GM19238 (cell line): ENCODE data around the gene BCL2L1.
"Not testable (repeated sequence)": the region's sequence is repeated elsewhere in the genome, so short reads cannot be mapped to it uniquely, and the experiment has no call there.

Source experiments
- DNase-seq: peaks from one replicate; pipeline ENCODE4 v3.0.0; 2011; ENCODE audit warnings: low spot score; ENCODE audit not compliant: insufficient read length

Gene BCL2L1

DNA sequence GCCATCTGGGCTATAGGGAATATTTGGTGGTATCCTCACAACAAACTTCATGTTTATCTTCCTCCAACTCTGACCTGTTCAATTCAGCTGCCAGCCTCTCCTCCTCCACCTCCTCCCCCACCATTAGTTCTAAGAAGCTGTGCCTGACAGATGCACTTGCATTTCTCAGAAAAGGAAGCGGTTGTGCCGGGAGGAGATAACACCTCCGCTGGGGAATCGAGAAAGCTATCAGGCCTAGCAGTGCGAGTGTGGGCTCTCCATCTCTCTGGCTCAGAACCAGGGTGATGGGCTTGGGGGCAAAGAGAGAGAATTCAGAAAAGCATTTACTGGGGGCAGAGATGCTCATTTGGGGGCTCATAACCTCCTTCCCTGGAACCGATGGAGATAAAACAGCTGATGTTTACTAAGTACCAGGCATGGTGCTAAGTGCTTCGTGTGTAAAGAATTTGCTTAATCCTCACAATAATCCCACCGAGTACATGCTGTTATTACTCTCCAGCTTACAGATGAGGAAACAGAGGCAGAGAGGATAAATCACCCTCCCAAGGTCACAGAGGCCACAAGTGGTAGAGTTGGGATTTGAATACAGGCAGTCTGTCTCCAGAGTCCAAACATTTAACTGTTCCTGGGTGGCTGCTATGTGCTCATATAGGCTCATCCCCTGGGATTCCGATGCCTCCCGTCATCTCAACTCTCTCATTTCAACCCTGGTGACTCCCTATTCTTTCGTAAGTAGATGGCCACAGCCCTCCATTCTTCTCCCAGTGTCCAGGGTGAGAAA, 46.6 kb downstream of the BCL2L1 start:
- no peak for DNase-seq

DNA sequence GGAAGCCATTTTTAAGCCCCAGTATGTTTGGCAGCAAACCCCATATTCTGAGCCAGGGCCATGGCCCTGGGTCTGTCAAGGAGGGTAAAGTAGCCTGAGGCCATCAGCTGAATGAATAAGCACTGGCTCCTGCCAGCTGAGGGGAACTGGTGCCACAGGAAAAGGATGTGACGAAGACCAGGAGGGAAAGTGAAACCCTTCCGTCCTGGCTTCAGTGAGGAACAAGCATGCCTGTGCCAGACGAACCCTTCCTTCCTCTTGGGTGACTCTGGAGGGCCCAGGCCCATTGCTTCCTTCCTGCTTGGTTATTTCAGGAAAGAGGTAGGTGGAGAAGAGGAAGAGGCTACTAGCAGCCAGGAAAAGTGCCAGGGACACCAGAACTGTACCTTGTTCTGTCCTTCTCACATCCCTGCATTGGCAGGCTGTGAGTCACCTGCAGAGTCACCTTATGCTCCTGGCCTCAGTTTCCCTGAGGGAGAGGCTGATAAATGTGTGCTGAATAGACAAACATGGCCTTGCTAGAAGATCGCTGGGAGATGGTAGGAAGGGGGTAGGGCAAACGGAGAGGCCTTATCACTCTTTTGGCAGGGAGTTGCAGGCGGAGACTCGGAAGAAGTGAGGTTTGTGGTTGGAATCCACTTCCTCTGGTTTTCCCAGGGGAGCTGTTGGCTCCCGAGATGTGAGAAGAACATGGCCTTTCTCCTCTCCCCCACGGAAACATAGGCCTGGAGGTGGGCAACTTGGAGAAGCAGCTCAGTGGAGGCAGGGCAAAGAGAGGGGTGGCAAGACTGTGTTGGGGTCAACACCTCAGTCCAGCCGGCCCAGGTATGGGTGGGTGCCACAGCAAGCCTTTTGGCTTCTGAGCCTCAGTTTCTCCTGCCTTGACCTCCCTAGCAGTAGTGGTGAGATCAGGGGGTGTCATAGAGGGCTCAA, 47.5 kb downstream of the BCL2L1 start:
- DNase-seq, result peak; percentile 54

DNA sequence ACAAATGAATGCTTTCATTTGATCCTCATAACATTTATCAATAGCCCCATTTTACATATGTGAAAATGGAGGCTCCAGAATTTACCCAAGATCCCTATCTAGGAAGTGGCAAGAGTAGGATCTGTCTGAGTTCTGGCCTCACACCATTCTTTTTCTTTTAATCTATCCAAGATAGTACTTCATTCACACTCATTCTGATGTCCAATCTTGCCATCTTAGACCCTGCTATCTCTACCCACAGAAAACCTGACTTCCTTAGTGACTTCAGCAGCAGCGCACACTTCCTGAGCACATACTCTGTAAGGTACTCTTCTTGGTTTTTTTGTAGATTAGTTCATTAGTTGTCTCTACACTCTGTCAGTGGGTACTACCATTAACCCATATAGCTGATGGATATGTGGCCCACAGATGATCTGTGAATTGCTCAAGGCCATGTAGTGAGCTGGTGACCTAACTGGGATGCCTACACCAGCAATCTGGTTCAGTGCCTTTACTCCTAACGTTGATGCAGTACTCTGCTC, 48.7 kb downstream of the BCL2L1 start:
- DNase-seq, result no peak

DNA sequence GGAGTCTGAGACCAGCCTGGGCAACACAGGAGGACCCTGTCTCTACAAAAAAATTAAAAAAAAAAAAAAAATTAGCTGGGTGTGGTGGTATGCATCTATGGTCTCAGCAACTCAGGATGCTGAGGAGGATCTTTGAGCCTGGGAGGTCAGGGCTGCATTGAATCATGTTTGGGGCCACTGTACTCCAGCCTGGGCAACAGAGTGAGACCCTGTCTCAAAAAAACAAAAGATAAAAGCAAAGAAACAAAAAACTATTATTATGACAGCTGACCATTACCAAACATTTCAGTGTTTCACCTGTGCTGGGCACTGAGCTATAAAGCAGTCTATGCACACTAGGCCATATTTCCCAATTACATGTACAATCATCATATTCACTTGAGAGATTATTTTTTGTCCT, 49.2 kb downstream of the BCL2L1 start:
- no peak for DNase-seq

DNA sequence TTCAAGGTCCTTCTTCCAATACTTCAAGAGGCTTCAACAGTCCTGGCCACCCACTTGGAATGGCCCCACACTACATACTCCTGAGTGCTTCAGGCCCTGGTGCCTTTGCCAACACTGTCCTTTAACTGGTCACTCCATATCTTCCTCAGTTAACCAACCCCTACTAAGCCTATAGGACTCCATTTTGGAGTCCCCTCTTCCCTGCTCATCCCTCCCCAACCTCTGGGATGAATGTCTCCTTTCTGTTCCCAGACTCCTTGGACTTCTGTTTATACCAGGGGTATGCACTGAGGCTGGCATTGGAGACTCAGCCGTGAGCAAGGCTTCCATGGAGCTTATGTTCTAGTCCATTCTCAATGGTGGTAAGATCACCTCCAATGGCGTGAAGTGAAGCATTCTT, 51.3 kb downstream of the BCL2L1 start:
- DNase-seq, result no peak

DNA sequence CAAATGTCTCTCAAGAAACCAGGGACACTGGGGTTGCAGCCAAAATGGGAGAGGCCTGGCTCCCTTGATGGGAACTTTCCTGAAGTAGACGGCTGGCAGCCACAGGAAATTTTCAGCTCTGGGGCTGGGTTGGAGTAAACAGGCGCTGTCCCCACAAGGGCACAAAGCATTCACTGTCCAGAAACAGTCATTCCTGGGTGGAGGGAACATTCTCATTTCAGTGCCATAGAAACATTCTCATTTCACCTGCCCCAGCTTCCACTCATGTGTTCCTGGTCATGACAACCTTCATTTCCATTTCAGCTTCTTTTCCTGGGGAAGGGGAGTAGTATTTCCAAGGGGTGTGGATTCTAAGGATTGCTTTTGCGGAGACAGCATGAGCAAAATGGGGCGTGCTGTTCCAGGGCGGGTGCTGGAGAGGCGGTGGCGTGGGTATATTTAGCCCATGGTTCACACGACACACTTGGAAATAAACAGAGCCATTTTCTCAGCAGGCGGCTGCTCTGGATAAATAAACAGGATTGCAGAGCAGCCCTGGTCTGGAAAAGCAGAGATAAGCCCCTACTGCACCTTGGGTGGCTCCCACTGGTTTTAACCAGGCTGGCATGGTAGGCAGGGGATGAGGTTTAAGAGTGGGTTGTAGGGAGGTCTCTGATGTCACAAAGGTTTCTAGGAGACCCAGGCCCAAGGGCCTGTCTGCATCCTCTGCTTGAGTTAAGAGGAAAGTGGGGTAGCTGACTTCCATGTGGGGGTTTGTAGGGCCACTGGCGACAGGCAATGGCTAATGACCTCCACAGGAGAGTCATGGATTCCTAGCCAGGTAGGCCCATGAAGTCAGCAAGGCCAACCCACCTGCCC, 52.1 kb downstream of the BCL2L1 start:
- no peak for DNase-seq

DNA sequence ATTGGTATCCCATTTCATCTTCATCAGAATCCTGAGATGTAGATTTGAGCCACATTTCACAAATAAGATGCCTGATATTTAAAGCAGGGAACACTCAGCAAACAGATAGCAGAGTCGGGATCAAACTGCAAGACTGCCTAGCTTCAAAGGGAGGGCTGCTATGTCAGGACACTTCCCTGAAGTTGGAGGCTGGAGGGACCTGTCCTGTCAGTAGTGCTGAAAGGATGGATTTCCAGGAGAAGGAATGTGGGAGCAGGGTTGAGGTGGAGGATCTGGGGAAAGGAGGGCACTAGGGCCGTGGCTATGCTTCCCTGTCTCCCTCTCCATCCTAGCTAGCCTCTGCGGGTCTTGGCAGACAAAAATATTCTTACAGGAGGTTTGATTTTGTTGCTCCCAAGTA, 52.8 kb downstream of the BCL2L1 start:
- DNase-seq, result no peak

DNA sequence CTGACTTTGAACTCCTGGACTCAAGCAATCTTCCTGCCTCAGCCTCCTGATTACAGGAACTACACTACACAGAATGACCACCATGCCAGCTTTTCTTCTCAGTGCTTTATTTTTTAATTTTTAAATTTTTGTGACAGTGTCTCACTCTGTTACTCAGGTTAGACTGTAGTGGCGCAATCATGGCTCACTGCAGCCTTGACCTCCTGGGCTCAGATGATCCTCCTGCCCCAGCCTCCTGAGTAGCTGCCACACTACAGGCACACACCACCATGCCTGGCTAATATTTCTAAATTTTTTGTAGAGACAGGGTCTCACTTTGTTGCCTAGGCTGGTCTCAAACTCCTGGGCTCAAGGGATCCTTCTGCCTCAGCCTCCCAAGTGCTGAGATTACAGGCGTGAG, 53.7 kb downstream of the BCL2L1 start:
- DNase-seq, result not testable (repeated sequence)

DNA sequence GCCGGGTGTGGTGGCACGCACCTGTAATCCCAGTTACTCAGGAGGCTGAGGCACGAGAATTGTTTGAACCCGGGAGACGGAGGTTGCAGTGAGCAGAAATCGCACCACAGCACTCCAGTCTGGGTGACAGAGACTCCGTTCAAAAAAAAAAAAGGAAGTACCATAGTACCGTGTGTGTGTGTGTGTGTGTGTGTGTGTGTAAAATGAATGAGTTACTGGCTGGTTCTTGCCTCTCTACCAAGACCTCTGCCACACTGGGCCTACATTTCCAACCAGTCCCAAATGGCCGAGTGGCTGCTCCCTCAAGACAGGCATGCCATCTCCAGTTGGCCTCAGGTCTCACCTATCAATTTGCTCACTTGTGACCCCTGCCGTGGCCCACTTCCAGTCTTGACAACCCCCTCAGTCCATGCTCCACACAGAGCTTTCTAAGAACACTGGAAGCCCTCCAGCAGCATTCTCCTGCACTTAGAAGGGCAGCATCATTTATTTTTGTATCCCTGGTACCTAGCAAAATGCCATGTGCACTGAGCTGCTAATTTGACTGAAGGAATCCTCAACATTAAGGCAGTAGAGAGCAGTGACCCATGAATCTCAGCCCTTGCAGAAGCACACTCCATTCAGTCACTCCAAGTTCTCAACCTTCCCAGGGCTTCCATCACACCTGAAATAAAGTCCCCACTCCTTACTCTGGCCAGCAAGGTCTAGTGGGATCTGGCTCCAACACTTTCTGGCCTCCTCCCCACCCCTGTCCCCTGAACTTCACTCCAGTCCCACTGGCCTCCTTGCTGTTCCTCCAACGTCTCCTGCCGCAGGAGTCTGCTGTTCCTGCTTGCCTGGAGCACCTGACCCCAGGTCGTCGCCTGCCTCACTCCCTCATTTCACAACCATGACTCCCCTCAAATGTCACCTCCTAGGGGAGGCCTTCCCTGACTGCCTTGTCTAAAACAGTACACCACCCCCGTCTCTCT, 55.1 kb downstream of the BCL2L1 start:
- no peak for DNase-seq

DNA sequence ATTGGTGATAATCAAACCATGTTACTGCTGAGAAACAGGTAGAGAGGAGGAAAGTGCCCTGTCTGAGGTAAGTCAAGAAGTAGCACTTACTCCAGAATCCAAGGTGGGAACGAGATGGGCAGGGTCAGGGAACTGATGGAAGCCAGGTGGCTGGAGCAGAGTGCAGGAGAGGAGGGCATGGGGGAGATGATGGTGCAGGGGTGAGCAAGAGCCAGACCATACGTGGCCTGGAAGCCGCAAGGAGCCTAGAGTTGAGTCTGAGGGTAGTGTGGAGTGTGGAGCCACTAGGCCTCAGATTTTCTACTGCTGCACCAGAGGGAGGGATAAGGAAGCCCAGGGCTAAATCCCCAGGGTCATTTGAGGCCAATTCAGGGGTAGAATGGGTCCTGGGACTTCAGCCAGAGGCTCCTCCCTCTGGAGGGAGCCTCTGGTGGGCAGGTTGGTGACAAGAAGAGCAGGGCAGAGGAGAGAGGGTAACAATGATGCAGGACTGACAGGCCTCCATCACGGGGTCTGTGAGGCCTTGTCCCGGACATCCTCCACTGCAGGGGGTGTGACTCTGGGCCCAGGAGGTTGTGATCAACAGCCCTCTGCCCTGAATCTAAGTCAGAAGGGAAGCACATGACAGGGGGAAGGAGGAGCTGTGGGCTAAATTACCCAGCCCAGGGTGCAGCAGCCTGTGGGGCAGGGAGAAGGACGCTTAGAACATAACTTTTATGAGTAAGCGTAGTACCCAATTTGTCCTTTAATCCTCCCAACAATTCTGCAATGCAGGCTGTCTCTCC, 56.2 kb downstream of the BCL2L1 start:
- no peak for DNase-seq

DNA sequence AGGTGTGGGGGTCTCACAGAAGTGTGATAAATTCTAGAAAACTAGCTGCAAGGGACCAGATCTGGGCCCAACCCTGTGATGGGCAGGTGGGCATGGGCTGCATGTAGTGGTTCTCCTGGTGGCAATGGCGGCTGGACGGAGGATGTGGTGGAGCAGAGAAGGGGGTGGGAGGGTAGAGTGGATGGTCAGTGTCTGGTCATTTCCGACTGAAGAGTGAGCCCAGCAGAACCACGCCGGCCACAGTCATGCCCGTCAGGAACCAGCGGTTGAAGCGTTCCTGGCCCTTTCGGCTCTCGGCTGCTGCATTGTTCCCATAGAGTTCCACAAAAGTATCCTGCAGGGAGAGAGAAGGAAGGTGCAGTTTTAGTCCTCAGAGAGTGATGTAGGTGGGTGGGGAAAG, 56.9 kb downstream of the BCL2L1 start:
- no peak for DNase-seq

DNA sequence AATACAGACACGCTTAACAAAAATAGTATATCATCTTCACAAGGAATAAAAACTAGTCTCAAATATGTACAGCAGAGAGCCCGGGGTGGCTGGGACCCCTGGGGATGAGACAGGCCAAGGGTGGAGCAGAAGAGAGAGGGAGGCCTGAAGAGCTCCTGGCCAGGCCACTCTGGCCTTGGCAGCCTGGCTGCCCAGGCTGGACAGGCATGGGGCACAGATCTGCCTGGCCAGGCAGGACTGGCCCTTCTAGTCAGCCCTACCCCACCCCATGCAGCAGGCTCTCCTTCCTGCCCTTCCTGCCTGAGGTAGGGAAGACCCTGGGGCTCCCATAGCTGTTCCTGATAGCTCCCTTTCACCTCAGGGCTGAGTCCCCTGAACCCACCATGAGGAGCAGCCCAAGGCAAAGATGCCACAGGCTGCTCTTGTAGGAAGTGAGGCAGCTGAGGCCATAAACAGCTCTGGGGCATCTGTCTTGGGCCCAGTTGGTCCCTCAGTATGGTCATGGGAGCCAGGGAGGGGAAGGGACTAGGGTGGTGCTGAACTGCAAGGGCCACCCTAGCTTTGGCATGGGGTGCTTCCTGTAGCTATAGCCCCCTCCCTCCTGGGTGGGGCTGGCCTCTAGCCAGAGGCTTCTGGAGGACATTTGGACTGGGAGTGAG, 57.8 kb downstream of the BCL2L1 start:
- DNase-seq, result no peak

DNA sequence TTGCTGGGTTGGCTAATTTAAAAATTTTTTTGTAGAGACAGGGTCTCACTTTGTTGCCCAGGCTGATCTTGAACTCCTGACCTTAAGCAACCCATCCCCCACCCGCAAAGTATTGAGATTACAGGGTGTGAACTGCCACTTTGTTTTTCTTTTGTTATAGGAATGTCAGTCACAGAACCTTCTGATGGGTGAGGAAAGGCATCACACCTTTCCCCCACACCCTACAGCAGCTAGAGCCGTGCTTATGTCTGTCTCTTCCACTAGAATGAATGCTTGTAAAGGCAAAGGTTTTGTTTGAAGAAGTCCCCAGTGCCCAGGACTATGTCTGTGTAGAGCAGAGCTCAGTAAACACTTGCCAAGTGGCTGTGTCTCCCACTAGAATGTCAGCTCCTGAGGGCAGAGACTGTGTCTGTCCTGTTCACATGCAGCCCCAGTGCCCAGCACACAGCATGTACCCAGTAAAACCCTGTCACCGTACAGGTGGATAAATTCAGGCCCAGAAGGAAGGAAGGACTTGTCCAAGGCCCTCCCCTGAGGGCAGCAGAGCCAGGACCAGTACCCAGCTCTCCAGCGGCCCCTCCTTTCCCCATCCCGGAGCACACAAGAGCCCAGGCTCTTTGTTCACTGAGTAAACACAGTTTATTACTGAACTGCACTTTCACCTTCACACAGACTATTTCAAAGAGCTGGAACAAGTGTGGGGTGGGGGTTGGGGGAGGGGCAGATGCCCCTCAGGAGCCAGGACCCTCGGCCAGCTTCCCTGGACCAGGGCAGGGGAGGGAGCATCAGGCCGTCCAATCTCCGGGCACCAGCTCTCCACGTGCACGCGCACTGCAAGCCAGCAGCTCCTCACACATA, 58.6 kb downstream of the BCL2L1 start:
- DNase-seq, result no peak

DNA sequence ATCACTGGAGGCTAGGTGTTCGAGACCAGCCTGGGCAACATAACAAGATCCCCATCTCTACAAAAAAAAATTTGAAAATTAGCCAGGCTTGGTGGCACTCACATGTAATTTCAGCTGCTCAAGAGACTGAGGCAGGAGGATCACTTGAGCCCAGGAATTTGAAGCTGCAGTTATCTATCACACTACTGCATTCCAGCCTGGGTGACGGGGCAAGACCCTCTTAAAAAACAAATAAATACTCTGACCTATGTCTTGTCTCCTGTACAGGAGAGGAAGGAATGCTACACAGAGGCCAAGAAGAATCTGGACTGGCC, 59.2 kb downstream of the BCL2L1 start:
- no peak for DNase-seq

DNA sequence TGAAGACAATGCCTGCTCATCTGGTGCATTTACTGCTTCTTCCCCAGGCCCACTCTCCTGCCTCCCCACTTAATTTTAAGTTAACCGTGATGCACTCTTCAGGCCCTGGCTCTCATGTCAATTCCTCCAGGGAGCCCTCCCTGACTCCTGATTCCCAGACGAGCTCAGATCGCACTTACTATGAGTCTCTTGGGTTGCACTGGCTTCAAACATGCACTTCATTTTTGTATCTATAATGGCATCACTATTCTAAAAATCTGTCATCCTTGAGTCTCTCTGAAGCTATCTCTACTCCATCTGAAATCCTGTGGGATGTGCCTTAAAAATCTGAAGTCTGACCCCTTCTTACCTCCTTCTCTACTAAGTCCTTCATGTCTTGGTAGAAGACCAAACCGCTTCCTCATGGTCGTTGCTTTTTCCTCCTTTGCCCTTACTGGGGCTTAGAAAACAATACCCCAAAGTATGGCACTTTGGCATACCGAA, 60.3 kb downstream of the BCL2L1 start:
- DNase-seq, result no peak

DNA sequence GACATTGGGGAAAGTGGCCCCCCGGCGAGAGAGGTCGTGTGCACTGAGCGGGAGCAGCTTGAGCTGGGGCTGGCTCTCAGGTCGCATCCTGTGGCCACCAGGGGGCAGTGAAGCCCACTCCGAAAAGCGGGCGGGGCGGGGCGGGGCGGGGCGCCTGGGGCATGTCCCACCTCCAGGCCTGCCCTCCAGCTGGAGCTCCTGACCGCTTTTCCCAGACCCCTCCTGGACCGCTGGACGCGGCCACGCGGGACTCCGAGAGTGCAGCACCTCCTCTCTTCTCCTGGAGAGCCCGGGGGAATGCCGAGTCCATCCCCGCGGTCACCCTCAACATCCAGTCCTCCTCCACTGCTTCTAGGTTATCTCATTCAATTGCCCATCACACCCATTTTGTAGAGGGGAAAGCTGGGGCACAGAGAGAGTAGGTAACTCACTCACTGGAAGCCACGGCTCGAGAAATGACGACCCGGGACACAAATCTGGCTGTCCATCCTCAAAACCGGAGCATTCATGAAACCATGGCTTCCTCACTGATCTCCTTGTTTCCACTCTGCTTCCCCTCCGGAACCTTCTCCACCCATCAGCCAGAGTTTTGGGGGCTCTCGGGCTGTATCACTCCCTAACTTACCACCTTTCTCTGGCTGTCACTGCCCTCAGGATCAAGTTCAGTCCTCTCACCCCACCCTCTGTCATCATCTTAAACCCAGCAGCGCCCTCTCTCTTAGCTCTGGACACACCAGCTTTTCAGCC, 60.9 kb downstream of the BCL2L1 start:
- peak; percentile 71 for DNase-seq

DNA sequence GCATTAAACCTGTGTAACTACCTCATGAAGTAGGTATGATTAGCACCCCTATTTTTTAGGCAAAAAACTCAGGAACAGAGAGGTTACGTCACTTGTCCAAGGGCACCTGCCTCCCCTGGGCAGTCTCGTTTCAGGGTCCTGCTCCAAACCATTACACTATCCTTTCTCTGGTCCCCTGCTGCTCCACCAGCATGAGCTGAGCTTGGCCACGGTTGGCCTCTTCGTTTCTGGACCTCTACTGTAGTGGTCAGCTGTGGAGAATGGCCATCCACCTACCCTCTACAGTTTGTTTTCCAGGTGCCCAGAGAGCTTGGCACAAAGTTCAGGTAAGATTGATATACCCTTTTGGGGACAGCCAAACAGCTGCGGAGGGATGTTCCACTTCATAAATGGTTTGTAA, 68.1 kb downstream of the BCL2L1 start:
- no peak for DNase-seq
